SK-N-SH treated with all-trans-retinoic acid at 6 μM for 48 hours (cell line): ENCODE measurements around the gene VWA5B1.

Source experiments
- ATAC-seq: fragments of 200-7000 bp; cut with Tn5 transposase; 3 replicates; pipeline ENCODE4 v1.9.1; 2020; ENCODE audit warnings: mild to moderate bottlenecking, moderate library complexity
- ARNTL ChIP-seq: fragments of 450-650 bp; formaldehyde crosslinking; IDR thresholded peaks from 2 replicates; pipeline ENCODE4 v1.5.0; 2020; ENCODE audit warnings: low read depth, mild to moderate bottlenecking, moderate library complexity, borderline replicate concordance
- BACH2 ChIP-seq: fragments of 250-450 bp; sonication (Bioruptor Pico); IDR thresholded peaks from 2 replicates; pipeline ENCODE4 v1.9.0; 2021; ENCODE audit warnings: mild to moderate bottlenecking, borderline replicate concordance
- CREB5 ChIP-seq: fragments of 250-450 bp; sonication (Bioruptor Pico); IDR thresholded peaks from 2 replicates; pipeline ENCODE4 v1.5.1; 2020; ENCODE audit warnings: low read depth, mild to moderate bottlenecking, moderate library complexity
- CSDC2 ChIP-seq: fragments of 250-450 bp; sonication (Bioruptor Pico); IDR thresholded peaks from 2 replicates; pipeline ENCODE4 v1.5.0; 2020; ENCODE audit warnings: mild to moderate bottlenecking, moderate library complexity
- CSRNP3 ChIP-seq: fragments of 250-450 bp; sonication (Bioruptor Pico); IDR thresholded peaks from 2 replicates; pipeline ENCODE4 v1.5.1; 2021; ENCODE audit warnings: mild to moderate bottlenecking, moderate library complexity
- ESRRG ChIP-seq: fragments of 250-450 bp; sonication (Bioruptor Pico); IDR thresholded peaks from 2 replicates; pipeline ENCODE4 v1.6.1; 2021; ENCODE audit warnings: mild to moderate bottlenecking
- GLIS3 ChIP-seq: fragments of 250-450 bp; sonication (Bioruptor Pico); IDR thresholded peaks from 2 replicates; pipeline ENCODE4 v1.5.0; 2020; ENCODE audit warnings: mild to moderate bottlenecking, moderate library complexity
- OSR1 ChIP-seq: fragments of 250-450 bp; sonication (Bioruptor Pico); IDR thresholded peaks from 2 replicates; pipeline ENCODE4 v1.8.0; 2022; ENCODE audit warnings: moderate library complexity, mild to moderate bottlenecking, inconsistent platforms
- PATZ1 ChIP-seq: fragments of 250-450 bp; sonication (Bioruptor Pico); IDR thresholded peaks from 2 replicates; pipeline ENCODE4 v1.8.0; 2020; ENCODE audit warnings: mild to moderate bottlenecking, moderate library complexity, borderline replicate concordance
- POU6F1 ChIP-seq: fragments of 250-450 bp; sonication (Bioruptor Pico); IDR thresholded peaks from 2 replicates; pipeline ENCODE4 v1.8.0; 2021; ENCODE audit warnings: low read depth, mild to moderate bottlenecking, moderate library complexity, borderline replicate concordance
- PPARA ChIP-seq: fragments of 250-450 bp; sonication (Bioruptor Pico); IDR thresholded peaks from 2 replicates; pipeline ENCODE4 v1.5.0; 2020; ENCODE audit warnings: mild to moderate bottlenecking, borderline replicate concordance
- RARB ChIP-seq: fragments of 250-450 bp; sonication (Bioruptor Pico); IDR thresholded peaks from 2 replicates; pipeline ENCODE4 v1.8.0; 2021; ENCODE audit warnings: mild to moderate bottlenecking, moderate library complexity
- SNAI2 ChIP-seq: fragments of 250-450 bp; sonication (Bioruptor Pico); IDR thresholded peaks from 2 replicates; pipeline ENCODE4 v1.5.0; 2020; ENCODE audit warnings: mild to moderate bottlenecking, moderate library complexity
- TCF4 ChIP-seq: fragments of 250-450 bp; sonication (Bioruptor Pico); IDR thresholded peaks from 2 replicates; pipeline ENCODE4 v1.8.0; 2021; ENCODE audit warnings: mild to moderate bottlenecking, moderate library complexity, borderline replicate concordance
- TOX ChIP-seq: fragments of 250-450 bp; sonication (Bioruptor Pico); IDR thresholded peaks from 2 replicates; pipeline ENCODE4 v1.8.0; 2021; ENCODE audit warnings: mild to moderate bottlenecking, moderate library complexity, borderline replicate concordance
- TSHZ2 ChIP-seq: fragments of 250-450 bp; sonication (Bioruptor Pico); IDR thresholded peaks from 2 replicates; pipeline ENCODE4 v1.5.0; 2020; ENCODE audit warnings: mild to moderate bottlenecking, moderate library complexity
- ZC3H10 ChIP-seq: fragments of 250-450 bp; sonication (Bioruptor Pico); IDR thresholded peaks from 2 replicates; pipeline ENCODE4 v1.5.1; 2021; ENCODE audit warnings: mild to moderate bottlenecking, moderate library complexity
- ZFP3 ChIP-seq: fragments of 250-450 bp; sonication (Bioruptor Pico); IDR thresholded peaks from 2 replicates; pipeline ENCODE4 v1.5.0; 2020; ENCODE audit warnings: mild to moderate bottlenecking, moderate library complexity
- ZNF565 ChIP-seq: fragments of 450-650 bp; formaldehyde crosslinking; conservative IDR thresholded peaks from 2 replicates; pipeline ENCODE4 v1.5.0; 2020; ENCODE audit warnings: low read depth, mild to moderate bottlenecking, moderate library complexity
- ZNF8 ChIP-seq: fragments of 450-650 bp; formaldehyde crosslinking; IDR thresholded peaks from 2 replicates; pipeline ENCODE4 v1.5.0; 2020; ENCODE audit warnings: mild to moderate bottlenecking, moderate library complexity

The VWA5B1 gene

GRCh38 chr1:20302108-20302471 is 11.4 kb downstream of the VWA5B1 start:
- TF ChIP-seq ZC3H10 (CRISPR knock-in tag) (no peak), ZFP3 (CRISPR knock-in tag) (no peak), TSHZ2 (CRISPR knock-in tag) (no peak), CREB5 (no peak), SNAI2 (CRISPR knock-in tag) (no peak), OSR1 (CRISPR knock-in tag) (no peak)
- TF ChIP-seq, all 23 proteins: peak for 0
- no peak for ATAC-seq

- ATAC-seq: no peak
- TF ChIP-seq ZC3H10 (CRISPR knock-in tag) (no peak), ZNF8 (no peak), TCF4 (no peak)
These were observed 16.4 kb downstream of the VWA5B1 start for GRCh38 chr1:20307026-20307425.

- no peak for ATAC-seq
- no peak for TF ChIP-seq PPARA (CRISPR knock-in tag)
- no peak for TF ChIP-seq TOX
- no peak for TF ChIP-seq CSDC2 (CRISPR knock-in tag)
- no peak for TF ChIP-seq ARNTL (CRISPR knock-in tag)
- TF ChIP-seq PATZ1 (CRISPR knock-in tag): no peak
- TF ChIP-seq SNAI2 (CRISPR knock-in tag): no peak
- no peak for TF ChIP-seq GLIS3 (CRISPR knock-in tag)
- no peak for TF ChIP-seq CREB5
- TF ChIP-seq CSRNP3 (CRISPR knock-in tag): no peak
- no peak for TF ChIP-seq ZC3H10 (CRISPR knock-in tag)
- no peak for TF ChIP-seq ESRRG
- TF ChIP-seq ZNF8: no peak
- TF ChIP-seq ZFP3 (CRISPR knock-in tag): no peak
These were observed 17.9 kb downstream of the VWA5B1 start for GRCh38 chr1:20308569-20308968.

GRCh38 chr1:20311289-20311688 is 20.6 kb downstream of the VWA5B1 start:
- no peak for TF ChIP-seq TOX
- ATAC-seq: no peak

GRCh38 chr1:20312310-20312709 is 21.6 kb downstream of the VWA5B1 start:
- no peak for ATAC-seq
- no peak for TF ChIP-seq ZFP3 (CRISPR knock-in tag)
- TF ChIP-seq BACH2 (CRISPR knock-in tag): no peak
- TF ChIP-seq ZC3H10 (CRISPR knock-in tag): no peak
- no peak for TF ChIP-seq RARB (CRISPR knock-in tag)
- no peak for TF ChIP-seq PPARA (CRISPR knock-in tag)
- no peak for TF ChIP-seq ZNF565 (CRISPR knock-in tag)
- no peak for TF ChIP-seq GLIS3 (CRISPR knock-in tag)
- TF ChIP-seq POU6F1 (CRISPR knock-in tag): no peak
- no peak for TF ChIP-seq TSHZ2 (CRISPR knock-in tag)
- TF ChIP-seq ARNTL (CRISPR knock-in tag): no peak
- no peak for TF ChIP-seq ZNF8
- TF ChIP-seq CSDC2 (CRISPR knock-in tag): no peak
